Hepatocyte (in vitro differentiated cells): ENCODE measurements around the gene MARS2.

ENCODE experiments used
- CTCF ChIP-seq: fragments of 200-600 bp; sonication (generic); IDR thresholded peaks from 2 replicates; pipeline ENCODE4 v1.5.1; 2016; ENCODE audit warnings: antibody characterized with exemption, mild to moderate bottlenecking; ENCODE audit not compliant: poor library complexity
- EZH2 ChIP-seq: fragments of 200-600 bp; sonication (generic); IDR thresholded peaks from 2 replicates; pipeline ENCODE4 v1.6.1; 2016; ENCODE audit warnings: antibody characterized with exemption, mild to moderate bottlenecking, borderline replicate concordance
- EZH2phosphoT487 ChIP-seq: fragments of 200-600 bp; sonication (generic); IDR thresholded peaks from one replicate; pipeline ENCODE4 v1.6.1; 2018; ENCODE audit warnings: antibody characterized with exemption, mild to moderate bottlenecking, low read depth, moderate library complexity; ENCODE audit not compliant: unreplicated experiment, severe bottlenecking

GRCh38 chr2:197700960-197701359 lies 4.2 kb upstream of the MARS2 start:
- TF ChIP-seq CTCF (no peak), EZH2 (no peak), EZH2phosphoT487 (no peak)
